Lower leg skin (tissue), 3 donors: ENCODE measurements around the gene BPI.

Experiments used
- CTCF ChIP-seq, 3 donors: fragments of 450-650 bp; IDR thresholded peaks; one replicate each; pipeline ENCODE4 v1.5.1; 2016; ENCODE audit warnings: antibody characterized with exemption in 3 of 3, mild to moderate bottlenecking in 3 of 3, moderate library complexity in 2 of 3
- POLR2A ChIP-seq, 2 donors: fragments of 450-650 bp; IDR thresholded peaks; one replicate each; pipeline ENCODE4 v1.6.1; 2016 to 2017; ENCODE audit warnings: antibody characterized with exemption in 2 of 2, mild to moderate bottlenecking in 1 of 2, moderate library complexity in 1 of 2

GRCh38 chr20:38331814-38332213 lies 27.9 kb downstream of the BPI start:
- no peak for TF ChIP-seq CTCF (IDR thresholded peaks at IDR 0.05)
- no peak for TF ChIP-seq POLR2A (IDR thresholded peaks at IDR 0.05)
